Psoas muscle (tissue), 8 donors: ENCODE results near the gene NUDC. TPM values are rescaled to one million over a fixed set of nuclear protein-coding genes. Genes with fewer than 3 reads are reported as not detected.

Experiments
- ATAC-seq, 4 donors: fragments of 200-7000 bp; cut with Tn5 transposase; one replicate each; pipeline ENCODE4 v1.9.1; 2020; ENCODE audit warnings: moderate library complexity in 3 of 4, mild to moderate bottlenecking in 2 of 4
- DNase-seq, 2 donors: peaks; one replicate each; pipeline ENCODE4 v3.0.0-alpha.2; 2020
- H3K27ac ChIP-seq: fragments of 200-600 bp; one replicate; pipeline ENCODE4 v1.8.0; 2022
- H3K27me3 ChIP-seq, 3 donors: fragments of 200-600 bp in 1 of 3; one replicate each; pipeline versions ENCODE4 v1.6.1 to v1.8.0; 2013 to 2022; ENCODE audit warnings: low read length in 2 of 3, mild to moderate bottlenecking in 2 of 3, moderate library complexity in 1 of 3; ENCODE audit not compliant: insufficient read depth in 3 of 3
- H3K36me3 ChIP-seq, 2 donors: fragments of 200-600 bp in 1 of 2; one replicate each; pipeline versions ENCODE4 v1.6.1 to v1.8.0; 2013 to 2022; ENCODE audit warnings: low read depth in 1 of 2, mild to moderate bottlenecking in 1 of 2, moderate library complexity in 1 of 2; ENCODE audit not compliant: insufficient read depth in 1 of 2
- H3K4me1 ChIP-seq: fragments of 200-600 bp; one replicate; pipeline ENCODE4 v1.8.0; 2022
- H3K4me3 ChIP-seq: fragments of 200-600 bp; one replicate; pipeline ENCODE4 v1.8.0; 2022; ENCODE audit warnings: mild to moderate bottlenecking
- H3K9me3 ChIP-seq: fragments of 200-600 bp; one replicate; pipeline ENCODE4 v1.8.0; 2022
- CTCF ChIP-seq: fragments of 200-600 bp; IDR thresholded peaks from one replicate; pipeline ENCODE4 v1.8.0; 2022; ENCODE audit warnings: antibody characterized with exemption
- WGBS, 3 donors: extraction: QIAGEN DNeasy Blood & Tissue Kit; methylation state at CpG; one replicate each; pipeline versions ENCODE4 v1.1.6 to v1.1.7; 2013; 5-methylcytosine and 5-hydroxymethylcytosine counted together
- intact Hi-C, 2 donors: fragments of 100-400 bp; cut with DNase I; formaldehyde crosslinking; loops; one replicate each; pipeline versions ENCODE4 v1.11.0 to v1.14.2; 2022
- polyA plus RNA-seq, 3 donors: library from polyadenylated mRNA; stranded (reverse); fragments of 200-250 nt; gene quantifications; one replicate each; pipeline ENCODE4 v1.2.3, GENCODE V29; 2013
- total RNA-seq, 4 donors: library from RNA; stranded (reverse); fragmentation: NEBNext Ultra II Directional in 2 of 4; extraction: Animal tissue kit (Norgen Biotek cat#: 25700) in 2 of 4; gene quantifications; one replicate each; pipeline versions ENCODE4 v1.2.1 to v1.2.4, GENCODE V29; 2021 to 2023
- donor health status: healthy with polysubstance abuse.
- donor health status: DM: no; HTN: no; CAD: no; lungs with moderate emphysema.
- donor health status: Bipolar disorder and iron deficiency.
- donor health status: healthy.
- donor health status: DM: yes; HTN: yes; CAD: no.
- donor health status: DM: no; HTN: no; CAD: no.
- donor health status: DM: no; HTN: no; CAD: no.
- donor health status: DM: yes; HTN: yes; CAD: no.

Gene NUDC
- total and polyA plus RNA-seq, 7 donors, result 55.7 to 105 (median 65.5) TPM

GRCh38 chr1:26949266-26949925, 27.9 kb downstream of the NUDC start:
- WGBS, 3 donors, result 76 to 88% (median 79%) methylated on average over 1 of the region's 1 CpG

DNA sequence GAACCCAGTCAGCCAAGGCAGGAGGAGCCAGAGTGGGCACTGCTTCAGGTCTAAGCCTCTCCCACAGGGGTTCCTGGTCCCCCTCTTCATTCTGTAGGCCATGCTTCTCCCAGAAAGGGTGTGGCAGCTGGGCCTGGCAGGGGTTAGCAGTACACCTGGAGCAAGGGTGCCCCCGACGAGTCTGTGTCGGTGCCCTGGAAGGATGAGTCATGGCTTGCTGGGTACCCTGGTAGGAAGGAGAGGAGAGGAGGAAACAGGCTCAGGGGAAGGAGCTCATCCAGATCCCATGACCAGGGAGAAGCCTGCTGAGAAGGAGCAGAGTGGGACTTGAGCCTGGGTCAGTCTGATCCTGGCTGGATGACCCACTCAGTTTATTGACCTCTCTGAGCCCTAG, 28.4 kb downstream of the NUDC start:
- no peak overlapping the region for H3K4me3 ChIP-seq
- H3K36me3 ChIP-seq, result peaks cover 0 to 24% of the 10 kb centered on the region in 2 donors
- DNase-seq (no peak), ATAC-seq (peak in 2 of 4 donors; percentile 13 to 21)
- TF ChIP-seq CTCF, result no peak
- peaks cover 0 to under 1% (median 0%) of the 10 kb centered on the region in 3 donors for H3K27me3 ChIP-seq
- intact Hi-C loops, result no loop called here
- 55 to 76% (median 69%) methylated on average over 3 of the region's 3 CpGs for WGBS, 3 donors
- no peak overlapping the region for H3K27ac ChIP-seq
- no peaks in the 10 kb centered on the region for H3K9me3 ChIP-seq
- H3K4me1 ChIP-seq, result no peaks in the 10 kb centered on the region

More at GRCh38 chr1:26949266-26949925, 27.9 kb downstream of the NUDC start:
- H3K4me3 ChIP-seq, result no peak overlapping the region
- peak in 1 of 4 donors; percentile 55 for ATAC-seq
- no peaks in the 10 kb centered on the region for H3K27me3 ChIP-seq
- peaks cover 0 to 29% of the 10 kb centered on the region in 2 donors for H3K36me3 ChIP-seq
- DNase-seq, result no peak
- H3K27ac ChIP-seq, result no peak overlapping the region
- H3K9me3 ChIP-seq, result no peaks in the 10 kb centered on the region
- intact Hi-C loops, result no loop called here
- TF ChIP-seq CTCF, result no peak
- H3K4me1 ChIP-seq, result no peaks in the 10 kb centered on the region

GRCh38 chr1:26950602-26951001, 29.1 kb downstream of the NUDC start:
- no peak for TF ChIP-seq CTCF
- Histone ChIP-seq H3K36me3 (peaks cover 0 to 17% of the 10 kb centered on the region in 2 donors), H3K27ac (no peak overlapping the region), H3K9me3 (no peaks in the 10 kb centered on the region), H3K4me3 (no peak overlapping the region), H3K27me3 (peaks cover 0 to 5% (median 0%) of the 10 kb centered on the region in 3 donors), H3K4me1 (no peaks in the 10 kb centered on the region)
- intact Hi-C loops, result no loop called here
- no peak for DNase-seq
- no peak for ATAC-seq
- WGBS, 3 donors, result 54 to 63% (median 56%) methylated on average over 8 of the region's 8 CpGs

DNA sequence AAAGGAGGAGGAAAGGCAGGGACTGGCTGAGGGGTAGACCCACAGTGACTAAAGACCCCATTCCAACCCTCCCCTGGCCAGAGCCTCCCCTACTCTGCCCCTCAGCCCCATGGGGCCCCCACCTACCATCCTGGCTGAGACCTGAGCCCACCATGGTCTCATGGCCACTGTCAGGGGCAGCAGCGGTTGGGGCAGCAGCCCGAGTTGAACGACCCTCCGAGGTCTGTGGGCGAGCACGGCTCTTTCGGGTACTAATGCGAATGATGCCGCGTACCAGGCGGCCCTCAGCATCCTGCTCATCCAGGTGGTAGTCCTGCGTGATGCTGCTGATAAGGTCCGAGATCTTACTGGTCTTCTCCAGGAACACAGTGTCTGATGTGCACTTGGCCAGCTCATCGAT, 29.7 kb downstream of the NUDC start:
- no peak for ATAC-seq

More for the DNA sequence above, 29.7 kb downstream of the NUDC start:
- WGBS, 3 donors, result 91 to 95% (median 92%) methylated on average over 14 of the region's 14 CpGs
- intact Hi-C loops, result no loop called here
- no peak for DNase-seq
- H3K36me3 ChIP-seq, result peaks cover 0 to 11% of the 10 kb centered on the region in 2 donors
- no peak overlapping the region for H3K4me3 ChIP-seq
- no peaks in the 10 kb centered on the region for H3K4me1 ChIP-seq
- no peak overlapping the region for H3K27ac ChIP-seq
- H3K27me3 ChIP-seq, result peaks cover 0 to 5% (median 0%) of the 10 kb centered on the region in 3 donors
- TF ChIP-seq CTCF, result no peak
- no peaks in the 10 kb centered on the region for H3K9me3 ChIP-seq
